ENCODE data around the gene TOP3B. TPM values are rescaled to one million over a fixed set of nuclear protein-coding genes. Genes with fewer than 3 reads are reported as not detected.

TOP3B gene
- total RNA-seq, 6 experiments from 2014 or later = 13.5 to 20.4 (median 15.6) TPM

DNA sequence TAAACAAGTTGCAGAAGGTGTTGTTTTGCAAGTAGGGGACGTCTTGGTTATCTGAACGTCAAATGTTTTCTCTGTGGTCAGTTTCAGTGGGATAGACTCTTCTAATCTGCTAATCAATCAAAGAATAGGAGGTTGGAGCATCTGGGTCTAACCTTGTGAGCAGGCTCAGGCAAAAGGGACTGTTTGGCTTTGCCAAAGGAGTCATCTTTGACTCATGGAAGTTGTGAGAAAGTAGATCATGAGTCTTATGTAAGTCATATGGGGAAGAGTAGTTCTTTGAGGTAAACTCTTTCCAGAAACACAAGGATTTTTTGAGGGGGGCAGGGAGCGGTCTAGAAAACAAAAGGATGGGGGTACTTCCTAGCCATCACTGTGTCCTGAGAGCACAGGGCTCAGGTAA, 27.1 kb upstream of the TOP3B start:
- TF ChIP-seq CTCF (IDR thresholded peaks at IDR 0.05) = no peak
- TF ChIP-seq POLR2A (IDR thresholded peaks at IDR 0.05) = no peak
- DNase-seq (no peak), ATAC-seq (no peak)
- no peaks in the 10 kb centered on the region for H3K9me3 ChIP-seq
- H3K36me3 ChIP-seq = no peaks in the 10 kb centered on the region
- no peaks in the 10 kb centered on the region for H3K27me3 ChIP-seq
- no peak overlapping the region for H3K27ac ChIP-seq
- intact Hi-C loops (cut with DNase I) = no loop called here
- WGBS (ENCODE audit: insufficient coverage, low coverage, low lambda C conversion rate, missing lambda C conversion rate) = 57% methylated on average over 3 of the region's 3 CpGs
- H3K4me3 ChIP-seq = no peak overlapping the region
- no peaks in the 10 kb centered on the region for H3K4me1 ChIP-seq

- Histone ChIP-seq H3K36me3 (no peaks in the 10 kb centered on the region), H3K9me3 (no peaks in the 10 kb centered on the region), H3K4me3 (no peak overlapping the region), H3K27me3 (no peaks in the 10 kb centered on the region), H3K27ac (no peak overlapping the region), H3K4me1 (no peaks in the 10 kb centered on the region)
- TF ChIP-seq POLR2A (IDR thresholded peaks at IDR 0.05) (no peak), CTCF (IDR thresholded peaks at IDR 0.05) (no peak)
- intact Hi-C loops (cut with DNase I) = no loop called here
- WGBS (ENCODE audit: insufficient coverage, low coverage, low lambda C conversion rate, missing lambda C conversion rate) = 95% methylated on average over 4 of the region's 6 CpGs
- DNase-seq (no peak), ATAC-seq (no peak)
These were observed 24.0 kb upstream of the TOP3B start for GRCh38 chr22:22006596-22006990.

GRCh38 chr22:22005945-22006595, 23.5 kb upstream of the TOP3B start:
- H3K4me3 ChIP-seq = no peak overlapping the region
- H3K4me1 ChIP-seq = no peaks in the 10 kb centered on the region
- no peaks in the 10 kb centered on the region for H3K36me3 ChIP-seq
- 76% methylated on average over 5 of the region's 5 CpGs for WGBS (ENCODE audit: insufficient coverage, low coverage, low lambda C conversion rate, missing lambda C conversion rate)
- no peak for DNase-seq
- TF ChIP-seq CTCF (IDR thresholded peaks at IDR 0.05) (no peak), POLR2A (IDR thresholded peaks at IDR 0.05) (no peak)
- H3K9me3 ChIP-seq = no peaks in the 10 kb centered on the region
- intact Hi-C loops (cut with DNase I) = no loop called here
- H3K27me3 ChIP-seq = no peaks in the 10 kb centered on the region
- ATAC-seq = no peak
- no peak overlapping the region for H3K27ac ChIP-seq

DNA sequence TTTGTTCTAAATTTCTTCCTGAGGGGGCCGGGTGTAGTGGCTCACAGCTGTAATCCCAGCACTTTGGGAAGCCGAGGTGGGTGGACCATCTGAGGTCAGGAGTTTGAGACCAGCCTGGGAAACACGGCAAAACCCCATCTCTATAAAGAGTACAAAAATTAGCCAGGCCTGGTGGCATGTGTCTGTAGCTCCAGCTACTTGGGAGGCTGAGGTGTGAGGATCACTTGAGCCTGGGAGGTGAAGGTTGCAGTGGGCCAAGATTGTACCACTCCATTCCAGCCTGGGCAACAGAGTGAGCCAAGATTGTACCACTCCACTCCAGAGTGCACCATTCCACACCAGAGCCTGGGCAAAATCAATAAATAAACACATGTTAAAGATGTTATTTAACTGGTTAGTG, 20.6 kb upstream of the TOP3B start:
- no peaks in the 10 kb centered on the region for H3K4me1 ChIP-seq
- intact Hi-C loops (cut with DNase I) = no loop called here
- TF ChIP-seq CTCF (IDR thresholded peaks at IDR 0.05) (no peak), POLR2A (IDR thresholded peaks at IDR 0.05) (no peak)
- DNase-seq (no peak), ATAC-seq (no peak)
- no peaks in the 10 kb centered on the region for H3K36me3 ChIP-seq
- H3K4me3 ChIP-seq = no peak overlapping the region
- H3K27me3 ChIP-seq = no peaks in the 10 kb centered on the region
- no peak overlapping the region for H3K27ac ChIP-seq
- H3K9me3 ChIP-seq = no peaks in the 10 kb centered on the region
- WGBS (ENCODE audit: insufficient coverage, low coverage, low lambda C conversion rate, missing lambda C conversion rate) = 57% methylated on average over 3 of the region's 3 CpGs

All from right lobe of liver (tissue), 6 donors.